ENCODE results near the gene OPN4.

DNA sequence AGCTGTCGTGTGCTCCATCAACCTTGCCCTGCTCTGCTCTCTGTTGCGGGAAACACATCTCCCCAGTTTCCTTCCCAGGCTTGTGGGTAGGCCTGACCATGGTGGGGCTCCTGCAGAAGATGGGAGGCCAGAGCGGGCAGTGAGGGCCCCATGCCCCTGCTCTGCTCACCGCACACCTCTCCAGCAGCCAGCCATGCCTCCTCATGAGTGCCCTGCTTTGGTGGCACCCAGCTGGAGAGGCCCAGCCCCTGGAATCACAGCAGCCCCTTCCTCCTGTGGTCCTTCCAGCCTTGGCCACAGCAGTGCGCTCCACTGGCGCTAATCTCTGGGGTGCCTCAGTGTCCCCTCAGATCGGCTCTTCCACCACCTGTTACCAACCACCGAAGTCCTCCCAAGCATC is 4.2 kb upstream of the OPN4 start:
- TF ChIP-seq, protein P1, sequence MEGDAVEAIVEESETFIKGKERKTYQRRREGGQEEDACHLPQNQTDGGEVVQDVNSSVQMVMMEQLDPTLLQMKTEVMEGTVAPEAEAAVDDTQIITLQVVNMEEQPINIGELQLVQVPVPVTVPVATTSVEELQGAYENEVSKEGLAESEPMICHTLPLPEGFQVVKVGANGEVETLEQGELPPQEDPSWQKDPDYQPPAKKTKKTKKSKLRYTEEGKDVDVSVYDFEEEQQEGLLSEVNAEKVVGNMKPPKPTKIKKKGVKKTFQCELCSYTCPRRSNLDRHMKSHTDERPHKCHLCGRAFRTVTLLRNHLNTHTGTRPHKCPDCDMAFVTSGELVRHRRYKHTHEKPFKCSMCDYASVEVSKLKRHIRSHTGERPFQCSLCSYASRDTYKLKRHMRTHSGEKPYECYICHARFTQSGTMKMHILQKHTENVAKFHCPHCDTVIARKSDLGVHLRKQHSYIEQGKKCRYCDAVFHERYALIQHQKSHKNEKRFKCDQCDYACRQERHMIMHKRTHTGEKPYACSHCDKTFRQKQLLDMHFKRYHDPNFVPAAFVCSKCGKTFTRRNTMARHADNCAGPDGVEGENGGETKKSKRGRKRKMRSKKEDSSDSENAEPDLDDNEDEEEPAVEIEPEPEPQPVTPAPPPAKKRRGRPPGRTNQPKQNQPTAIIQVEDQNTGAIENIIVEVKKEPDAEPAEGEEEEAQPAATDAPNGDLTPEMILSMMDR (IDR thresholded peaks at IDR 0.05; ENCODE audit: borderline replicate concordance, extremely low read depth, low read length, poor library complexity, severe bottlenecking), result no peak
- TF ChIP-seq EZH2 (IDR thresholded peaks at IDR 0.05; ENCODE audit: borderline replicate concordance, low read depth, low read length, severe bottlenecking), result no peak
